C4-2B (cell line): ENCODE data around the gene VPS54.

Experiments used
- H3K27ac ChIP-seq: fragments of 450-650 bp; 2 replicates; pipeline ENCODE4 v1.5.1; 2017
- ZFX ChIP-seq: fragments of 450-650 bp; IDR thresholded peaks from 2 replicates; pipeline ENCODE4 v1.6.1; 2017
- TF ChIP-seq, protein P1 (sequence below): fragments of 450-650 bp; conservative IDR thresholded peaks from 2 replicates; pipeline ENCODE4 v1.5.1; 2017; ENCODE audit warnings: mild to moderate bottlenecking

Gene VPS54

GRCh38 chr2:64036034-64036705 lies 16.9 kb upstream of the VPS54 start:
- TF ChIP-seq ZFX = no peak
- TF ChIP-seq, protein P1, sequence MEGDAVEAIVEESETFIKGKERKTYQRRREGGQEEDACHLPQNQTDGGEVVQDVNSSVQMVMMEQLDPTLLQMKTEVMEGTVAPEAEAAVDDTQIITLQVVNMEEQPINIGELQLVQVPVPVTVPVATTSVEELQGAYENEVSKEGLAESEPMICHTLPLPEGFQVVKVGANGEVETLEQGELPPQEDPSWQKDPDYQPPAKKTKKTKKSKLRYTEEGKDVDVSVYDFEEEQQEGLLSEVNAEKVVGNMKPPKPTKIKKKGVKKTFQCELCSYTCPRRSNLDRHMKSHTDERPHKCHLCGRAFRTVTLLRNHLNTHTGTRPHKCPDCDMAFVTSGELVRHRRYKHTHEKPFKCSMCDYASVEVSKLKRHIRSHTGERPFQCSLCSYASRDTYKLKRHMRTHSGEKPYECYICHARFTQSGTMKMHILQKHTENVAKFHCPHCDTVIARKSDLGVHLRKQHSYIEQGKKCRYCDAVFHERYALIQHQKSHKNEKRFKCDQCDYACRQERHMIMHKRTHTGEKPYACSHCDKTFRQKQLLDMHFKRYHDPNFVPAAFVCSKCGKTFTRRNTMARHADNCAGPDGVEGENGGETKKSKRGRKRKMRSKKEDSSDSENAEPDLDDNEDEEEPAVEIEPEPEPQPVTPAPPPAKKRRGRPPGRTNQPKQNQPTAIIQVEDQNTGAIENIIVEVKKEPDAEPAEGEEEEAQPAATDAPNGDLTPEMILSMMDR = no peak
- H3K27ac ChIP-seq = no peak overlapping the region

- no peak overlapping the region for H3K27ac ChIP-seq
- TF ChIP-seq, protein P1 = no peak
- TF ChIP-seq ZFX = no peak
Measured at GRCh38 chr2:64035072-64035942, 16.1 kb upstream of the VPS54 start.

DNA sequence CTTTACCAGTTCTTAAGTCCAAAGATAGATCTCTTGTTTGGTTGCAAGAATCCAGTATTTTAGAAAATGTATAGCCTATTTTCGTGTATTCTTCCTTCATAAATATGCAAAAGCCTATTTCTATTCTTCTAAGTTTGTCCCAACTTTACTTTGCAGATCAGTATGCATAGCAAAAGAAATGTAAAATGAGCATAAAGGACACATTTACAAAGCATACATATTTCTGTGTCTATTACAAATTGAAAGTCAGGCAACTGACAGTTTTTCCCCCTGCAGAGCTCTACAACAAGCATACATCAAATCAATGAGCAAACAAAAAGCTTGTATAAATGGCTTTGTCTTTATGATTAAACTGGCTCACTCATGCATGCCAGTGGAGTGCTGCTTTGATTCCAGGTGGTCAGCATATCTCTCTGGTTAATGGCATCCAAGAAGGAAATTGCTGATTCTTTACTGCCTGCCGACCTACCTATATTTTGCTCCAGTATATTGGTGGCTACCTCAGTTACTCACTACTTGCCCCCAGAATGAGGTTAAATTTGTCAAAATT lies 10.0 kb upstream of the VPS54 start:
- TF ChIP-seq ZFX = no peak
- TF ChIP-seq, protein P1 = no peak
- H3K27ac ChIP-seq = no peak overlapping the region

GRCh38 chr2:64025741-64026140 lies 6.5 kb upstream of the VPS54 start:
- H3K27ac ChIP-seq = no peak overlapping the region

GRCh38 chr2:64024259-64024949 lies 5.2 kb upstream of the VPS54 start:
- TF ChIP-seq ZFX = no peak
- TF ChIP-seq, protein P1 = no peak
- H3K27ac ChIP-seq = no peak overlapping the region

More at GRCh38 chr2:64025741-64026140, 6.5 kb upstream of the VPS54 start:
- TF ChIP-seq ZFX = no peak
- TF ChIP-seq, protein P1 = no peak

DNA sequence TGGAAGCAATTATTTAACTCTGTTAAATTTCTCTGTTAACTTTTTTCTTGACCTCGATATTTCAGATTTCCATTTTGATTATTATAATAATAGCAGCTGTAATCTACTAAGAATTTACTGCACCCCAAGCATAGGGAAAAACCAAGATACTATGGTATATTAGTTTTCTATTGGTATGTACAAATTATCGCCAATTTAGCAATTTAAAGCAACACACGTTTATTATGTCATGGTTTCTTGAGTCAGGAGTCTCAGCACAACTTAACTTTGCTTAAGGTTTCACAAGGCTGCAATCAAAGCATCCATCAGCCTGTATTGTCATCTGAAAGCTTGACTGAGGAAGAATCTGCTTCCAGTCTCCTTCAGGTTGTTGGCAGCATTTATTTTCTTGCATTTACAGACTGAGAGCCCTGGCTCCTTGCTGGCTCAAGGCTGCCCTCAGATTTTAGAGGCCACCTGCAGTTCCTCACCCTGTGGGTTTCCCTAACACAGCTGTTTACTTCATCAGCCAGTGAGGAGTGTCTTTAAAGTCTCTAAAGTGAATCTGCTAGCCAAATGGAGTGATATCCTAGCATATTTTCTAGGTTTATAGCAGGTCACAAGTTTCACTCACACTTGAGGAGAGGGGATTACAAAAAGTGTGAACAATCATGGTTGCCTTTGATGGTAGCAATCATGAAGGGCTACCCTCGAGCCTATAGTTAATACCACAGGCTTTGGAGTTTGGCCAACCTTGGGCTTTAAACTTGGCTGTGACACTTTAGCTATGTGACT lies 4.4 kb upstream of the VPS54 start:
- no peak overlapping the region for H3K27ac ChIP-seq
- TF ChIP-seq, protein P1 = no peak
- no peak for TF ChIP-seq ZFX
